Hepatocyte (in vitro differentiated cells): ENCODE data around the gene ARHGEF1. TPM values are rescaled to one million over a fixed set of nuclear protein-coding genes. Genes with fewer than 3 reads are reported as not detected.

Experiments used
- DNase-seq: peaks from one replicate; pipeline ENCODE4 v3.0.0-alpha.2; 2016; ENCODE audit warnings: low spot score
- H2AFZ ChIP-seq: fragments of 200-600 bp; sonication (generic); 2 replicates; pipeline ENCODE4 v1.6.0; 2016; ENCODE audit warnings: antibody characterized with exemption, mild to moderate bottlenecking
- H3K27ac ChIP-seq: fragments of 200-600 bp; sonication (generic); 2 replicates; pipeline ENCODE4 v1.5.1; 2016; ENCODE audit warnings: mild to moderate bottlenecking
- H3K27me3 ChIP-seq: fragments of 200-600 bp; sonication (generic); 2 replicates; pipeline ENCODE4 v1.6.1; 2016
- H3K36me3 ChIP-seq: fragments of 200-600 bp; sonication (generic); replicated peaks from 2 replicates; pipeline ENCODE4 v1.5.1; 2016; ENCODE audit warnings: low read depth; ENCODE audit not compliant: insufficient read depth
- H3K4me1 ChIP-seq: fragments of 200-600 bp; sonication (generic); 2 replicates; pipeline ENCODE4 v1.5.1; 2016; ENCODE audit warnings: mild to moderate bottlenecking, moderate library complexity; ENCODE audit not compliant: insufficient read depth
- H3K4me2 ChIP-seq: fragments of 200-600 bp; sonication (generic); 2 replicates; pipeline ENCODE4 v1.6.0; 2016
- H3K4me3 ChIP-seq: fragments of 200-600 bp; sonication (generic); 2 replicates; pipeline ENCODE4 v1.5.1; 2016; ENCODE audit warnings: mild to moderate bottlenecking
- H3K79me2 ChIP-seq: fragments of 200-600 bp; sonication (generic); 2 replicates; pipeline ENCODE4 v1.6.0; 2017; ENCODE audit warnings: mild to moderate bottlenecking
- H3K9me2 ChIP-seq: fragments of 200-600 bp; sonication (generic); replicated peaks from 2 replicates; pipeline ENCODE4 v1.6.0; 2017; ENCODE audit warnings: mild to moderate bottlenecking; ENCODE audit not compliant: insufficient read depth
- H3K9me3 ChIP-seq: fragments of 200-600 bp; sonication (generic); 2 replicates; pipeline ENCODE4 v1.5.1; 2016; ENCODE audit warnings: low read depth, mild to moderate bottlenecking
- H4K20me1 ChIP-seq: fragments of 200-600 bp; sonication (generic); 2 replicates; pipeline ENCODE4 v1.6.0; 2016; ENCODE audit warnings: mild to moderate bottlenecking; ENCODE audit not compliant: insufficient read depth, poor library complexity, severe bottlenecking
- CTCF ChIP-seq: fragments of 200-600 bp; sonication (generic); IDR thresholded peaks from 2 replicates; pipeline ENCODE4 v1.5.1; 2016; ENCODE audit warnings: antibody characterized with exemption, mild to moderate bottlenecking; ENCODE audit not compliant: poor library complexity
- EZH2 ChIP-seq: fragments of 200-600 bp; sonication (generic); IDR thresholded peaks from 2 replicates; pipeline ENCODE4 v1.6.1; 2016; ENCODE audit warnings: antibody characterized with exemption, mild to moderate bottlenecking, borderline replicate concordance
- EZH2phosphoT487 ChIP-seq: fragments of 200-600 bp; sonication (generic); IDR thresholded peaks from one replicate; pipeline ENCODE4 v1.6.1; 2018; ENCODE audit warnings: antibody characterized with exemption, mild to moderate bottlenecking, low read depth, moderate library complexity; ENCODE audit not compliant: unreplicated experiment, severe bottlenecking
- WGBS: methylation state at CpG from one replicate; pipeline ENCODE4 v1.1.6; 2016; ENCODE audit warnings: low lambda C conversion rate; ENCODE audit errors: missing lambda C conversion rate; 5-methylcytosine and 5-hydroxymethylcytosine counted together
- polyA plus RNA-seq: library from polyadenylated mRNA; unstranded; fragments of >200 nt; fragmentation: Nextera tagmentation; extraction: Ambion mirVana; gene quantifications from 2 replicates; pipeline ENCODE4 v1.2.1, GENCODE V29; 2016
- total RNA-seq: library from RNA; depleted of rRNA; stranded (reverse); fragments of >200 nt; gene quantifications from 2 replicates; pipeline ENCODE4 v1.2.3, GENCODE V29; 2014

ARHGEF1 gene
- total and polyA plus RNA-seq, 2 experiments from 2014 or later, result 29.7 to 67.8 TPM

- no peak for TF ChIP-seq EZH2
- no peak for TF ChIP-seq CTCF
- H3K4me2 ChIP-seq, result peak overlapping the region; percentile 69
- peaks cover 15% of the 10 kb centered on the region for H3K4me1 ChIP-seq
- no peaks in the 10 kb centered on the region for H3K79me2 ChIP-seq
- H3K27me3 ChIP-seq, result no peaks in the 10 kb centered on the region
- no peaks in the 10 kb centered on the region for H3K9me3 ChIP-seq
- no peaks in the 10 kb centered on the region for H3K36me3 ChIP-seq
- H3K9me2 ChIP-seq, result no peaks in the 10 kb centered on the region
- peak; percentile 88 for DNase-seq
- WGBS, result 70% methylated on average over 25 of the region's 30 CpGs
- no peaks in the 10 kb centered on the region for H4K20me1 ChIP-seq
- peak overlapping the region; percentile 85 for H3K27ac ChIP-seq
- no peak overlapping the region for H2AFZ ChIP-seq
- no peak overlapping the region for H3K4me3 ChIP-seq
Observed at GRCh38 chr19:41904118-41904870, 21.3 kb downstream of the ARHGEF1 start.

- Histone ChIP-seq H3K4me3 (no peak overlapping the region), H3K4me2 (peak overlapping the region; percentile 50), H3K27me3 (peaks cover under 1% of the 10 kb centered on the region), H3K27ac (no peak overlapping the region), H4K20me1 (no peaks in the 10 kb centered on the region), H3K9me3 (no peaks in the 10 kb centered on the region), H3K36me3 (no peaks in the 10 kb centered on the region), H3K79me2 (no peaks in the 10 kb centered on the region), H2AFZ (no peak overlapping the region), H3K9me2 (no peaks in the 10 kb centered on the region), H3K4me1 (peaks cover 15% of the 10 kb centered on the region)
- no peak for DNase-seq
- TF ChIP-seq CTCF (no peak), EZH2phosphoT487 (no peak), EZH2 (no peak)
- 89% methylated on average over 20 of the region's 24 CpGs for WGBS
Observed at GRCh38 chr19:41905273-41906002, 22.5 kb downstream of the ARHGEF1 start.

- no peak for TF ChIP-seq EZH2
- no peak for TF ChIP-seq EZH2phosphoT487
- TF ChIP-seq CTCF, result no peak
- Histone ChIP-seq H3K27ac (no peak overlapping the region), H3K36me3 (no peaks in the 10 kb centered on the region), H3K27me3 (peaks cover 9% of the 10 kb centered on the region), H3K9me2 (no peaks in the 10 kb centered on the region), H3K79me2 (no peaks in the 10 kb centered on the region), H3K4me1 (peaks cover 15% of the 10 kb centered on the region), H3K9me3 (no peaks in the 10 kb centered on the region), H2AFZ (no peak overlapping the region), H3K4me3 (no peak overlapping the region), H4K20me1 (no peaks in the 10 kb centered on the region), H3K4me2 (no peak overlapping the region)
- no peak for DNase-seq
- WGBS, result 87% methylated on average over 6 of the region's 9 CpGs
Observed at GRCh38 chr19:41906271-41906670, 23.3 kb downstream of the ARHGEF1 start.
